GM12878 (cell line): ENCODE measurements around the gene FASTK. TPM values are rescaled to one million over a fixed set of nuclear protein-coding genes. Genes with fewer than 3 reads are reported as not detected.

Experiments
- NFXL1 ChIP-seq: fragments of 450-650 bp; IDR thresholded peaks from 2 replicates; pipeline ENCODE4 v1.6.1; 2017; ENCODE audit warnings: antibody characterized with exemption, mild to moderate bottlenecking, borderline replicate concordance
- NR2F1 ChIP-seq: fragments of 450-650 bp; conservative IDR thresholded peaks from 2 replicates; pipeline ENCODE4 v1.6.1; 2017; ENCODE audit warnings: mild to moderate bottlenecking
- SRF ChIP-seq, 2 experiments: IDR thresholded peaks; 2 replicates each; pipeline ENCODE4 v1.6.1; 2011; ENCODE audit warnings: low read depth in 2 of 2, low read length in 2 of 2, mild to moderate bottlenecking in 1 of 2, moderate library complexity in 1 of 2
- TCF3 ChIP-seq: IDR thresholded peaks from 2 replicates; pipeline ENCODE4 v1.6.1; 2012; ENCODE audit warnings: low read depth, mild to moderate bottlenecking, low read length, borderline replicate concordance; ENCODE audit not compliant: insufficient read depth
- polyA plus RNA-seq, 11 experiments: library from polyadenylated mRNA; depleted of rRNA in 4 of 11; unstranded in 6 of 11; stranded (reverse) in 5 of 11; fragments of >200 nt; fragmentation: Nextera tagmentation in 4 of 11; fragmentation: Illumina TruSeq in 1 of 11; extraction: Ambion mirVana in 4 of 11; extraction: Trizol in 1 of 11; gene quantifications; 1 replicate in 1 of 11; 2 replicates in 10 of 11; pipeline versions ENCODE4 v1.2.1 to v1.2.3, GENCODE V29; 2011 to 2016; ENCODE audit warnings: inconsistent platforms in 2 of 11, missing spikeins in 2 of 11, low read depth in 1 of 11
- total RNA-seq, 4 experiments: library from RNA; depleted of rRNA in 3 of 4; stranded (reverse); fragments of >200 nt in 3 of 4; fragmentation: Illumina TruSeq in 1 of 4; extraction: Trizol in 1 of 4; gene quantifications; 2 replicates each; pipeline versions ENCODE4 v1.2.1 to v1.2.3, GENCODE V29; 2013 to 2021
- TF ChIP-seq, protein P1 (sequence below): IDR thresholded peaks from 2 replicates; pipeline ENCODE4 v1.6.1; 2012; ENCODE audit warnings: improper control_type of control experiment, low read depth, low read length; ENCODE audit not compliant: insufficient replicate concordance
- TF ChIP-seq, protein P2 (sequence below): fragments of 450-650 bp; conservative IDR thresholded peaks from 2 replicates; pipeline ENCODE4 v1.6.1; 2017; ENCODE audit warnings: mild to moderate bottlenecking, moderate library complexity

Gene FASTK
- total and polyA plus RNA-seq, 10 of the 15 experiments (the other 5 are each of a cell fraction or from before 2014, with no cell fraction given), result 0.19 to 102 (median 54.5) TPM

DNA sequence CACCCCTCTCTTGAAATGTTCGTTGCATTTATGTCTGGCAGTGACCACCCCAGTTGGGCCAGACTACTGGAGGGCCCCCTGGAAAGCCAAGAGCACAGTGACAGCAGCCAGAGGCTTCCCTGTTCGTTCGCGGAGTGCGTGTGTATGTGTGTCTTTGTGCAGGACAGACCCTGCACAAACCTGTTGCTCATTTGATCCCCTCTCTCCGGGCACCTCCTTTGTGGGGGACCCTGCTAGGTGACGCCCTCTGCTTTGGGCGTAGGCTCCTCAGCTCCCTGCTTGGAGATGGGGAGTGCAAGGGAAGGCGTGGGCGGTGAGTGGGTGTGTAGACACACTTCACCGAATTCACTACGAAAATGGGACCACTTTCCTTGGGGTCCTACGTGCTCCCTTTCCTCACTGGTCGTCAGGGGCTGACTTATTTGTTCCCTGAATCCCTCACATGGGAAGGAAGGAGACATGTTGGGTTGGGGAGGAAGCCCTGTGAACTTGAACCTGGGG, 44.3 kb upstream of the FASTK start (continued):
- TF ChIP-seq, protein P1, sequence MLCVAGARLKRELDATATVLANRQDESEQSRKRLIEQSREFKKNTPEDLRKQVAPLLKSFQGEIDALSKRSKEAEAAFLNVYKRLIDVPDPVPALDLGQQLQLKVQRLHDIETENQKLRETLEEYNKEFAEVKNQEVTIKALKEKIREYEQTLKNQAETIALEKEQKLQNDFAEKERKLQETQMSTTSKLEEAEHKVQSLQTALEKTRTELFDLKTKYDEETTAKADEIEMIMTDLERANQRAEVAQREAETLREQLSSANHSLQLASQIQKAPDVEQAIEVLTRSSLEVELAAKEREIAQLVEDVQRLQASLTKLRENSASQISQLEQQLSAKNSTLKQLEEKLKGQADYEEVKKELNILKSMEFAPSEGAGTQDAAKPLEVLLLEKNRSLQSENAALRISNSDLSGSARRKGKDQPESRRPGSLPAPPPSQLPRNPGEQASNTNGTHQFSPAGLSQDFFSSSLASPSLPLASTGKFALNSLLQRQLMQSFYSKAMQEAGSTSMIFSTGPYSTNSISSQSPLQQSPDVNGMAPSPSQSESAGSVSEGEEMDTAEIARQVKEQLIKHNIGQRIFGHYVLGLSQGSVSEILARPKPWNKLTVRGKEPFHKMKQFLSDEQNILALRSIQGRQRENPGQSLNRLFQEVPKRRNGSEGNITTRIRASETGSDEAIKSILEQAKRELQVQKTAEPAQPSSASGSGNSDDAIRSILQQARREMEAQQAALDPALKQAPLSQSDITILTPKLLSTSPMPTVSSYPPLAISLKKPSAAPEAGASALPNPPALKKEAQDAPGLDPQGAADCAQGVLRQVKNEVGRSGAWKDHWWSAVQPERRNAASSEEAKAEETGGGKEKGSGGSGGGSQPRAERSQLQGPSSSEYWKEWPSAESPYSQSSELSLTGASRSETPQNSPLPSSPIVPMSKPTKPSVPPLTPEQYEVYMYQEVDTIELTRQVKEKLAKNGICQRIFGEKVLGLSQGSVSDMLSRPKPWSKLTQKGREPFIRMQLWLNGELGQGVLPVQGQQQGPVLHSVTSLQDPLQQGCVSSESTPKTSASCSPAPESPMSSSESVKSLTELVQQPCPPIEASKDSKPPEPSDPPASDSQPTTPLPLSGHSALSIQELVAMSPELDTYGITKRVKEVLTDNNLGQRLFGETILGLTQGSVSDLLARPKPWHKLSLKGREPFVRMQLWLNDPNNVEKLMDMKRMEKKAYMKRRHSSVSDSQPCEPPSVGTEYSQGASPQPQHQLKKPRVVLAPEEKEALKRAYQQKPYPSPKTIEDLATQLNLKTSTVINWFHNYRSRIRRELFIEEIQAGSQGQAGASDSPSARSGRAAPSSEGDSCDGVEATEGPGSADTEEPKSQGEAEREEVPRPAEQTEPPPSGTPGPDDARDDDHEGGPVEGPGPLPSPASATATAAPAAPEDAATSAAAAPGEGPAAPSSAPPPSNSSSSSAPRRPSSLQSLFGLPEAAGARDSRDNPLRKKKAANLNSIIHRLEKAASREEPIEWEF, result no peak
- TF ChIP-seq TCF3, result no peak
- TF ChIP-seq, protein P2, sequence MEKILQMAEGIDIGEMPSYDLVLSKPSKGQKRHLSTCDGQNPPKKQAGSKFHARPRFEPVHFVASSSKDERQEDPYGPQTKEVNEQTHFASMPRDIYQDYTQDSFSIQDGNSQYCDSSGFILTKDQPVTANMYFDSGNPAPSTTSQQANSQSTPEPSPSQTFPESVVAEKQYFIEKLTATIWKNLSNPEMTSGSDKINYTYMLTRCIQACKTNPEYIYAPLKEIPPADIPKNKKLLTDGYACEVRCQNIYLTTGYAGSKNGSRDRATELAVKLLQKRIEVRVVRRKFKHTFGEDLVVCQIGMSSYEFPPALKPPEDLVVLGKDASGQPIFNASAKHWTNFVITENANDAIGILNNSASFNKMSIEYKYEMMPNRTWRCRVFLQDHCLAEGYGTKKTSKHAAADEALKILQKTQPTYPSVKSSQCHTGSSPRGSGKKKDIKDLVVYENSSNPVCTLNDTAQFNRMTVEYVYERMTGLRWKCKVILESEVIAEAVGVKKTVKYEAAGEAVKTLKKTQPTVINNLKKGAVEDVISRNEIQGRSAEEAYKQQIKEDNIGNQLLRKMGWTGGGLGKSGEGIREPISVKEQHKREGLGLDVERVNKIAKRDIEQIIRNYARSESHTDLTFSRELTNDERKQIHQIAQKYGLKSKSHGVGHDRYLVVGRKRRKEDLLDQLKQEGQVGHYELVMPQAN, result no peak
- no peak for TF ChIP-seq SRF (IDR thresholded peaks at IDR 0.05; ENCODE audit: low read depth in 2 of 2, low read length in 2 of 2)
- TF ChIP-seq NR2F1, result no peak
- TF ChIP-seq NFXL1, result no peak
